Mammary epithelial cell (primary cell): ENCODE results near the gene NIPA2.

ENCODE experiments used
- CTCF ChIP-seq, 2 donors: IDR thresholded peaks in 1 of 2; conservative IDR thresholded peaks in 1 of 2; 2 replicates each; pipeline ENCODE4 v1.5.1; 2011 to 2012; ENCODE audit warnings: inconsistent platforms in 2 of 2, low read length in 2 of 2, mild to moderate bottlenecking in 2 of 2, control low read depth in 1 of 2, low read depth in 1 of 2; ENCODE audit not compliant: insufficient read depth in 1 of 2; ENCODE audit errors: extremely low read depth in 1 of 2
- EZH2 ChIP-seq: IDR thresholded peaks from 2 replicates; pipeline ENCODE4 v1.6.1; 2012; ENCODE audit warnings: low read length, inconsistent platforms, borderline replicate concordance

DNA sequence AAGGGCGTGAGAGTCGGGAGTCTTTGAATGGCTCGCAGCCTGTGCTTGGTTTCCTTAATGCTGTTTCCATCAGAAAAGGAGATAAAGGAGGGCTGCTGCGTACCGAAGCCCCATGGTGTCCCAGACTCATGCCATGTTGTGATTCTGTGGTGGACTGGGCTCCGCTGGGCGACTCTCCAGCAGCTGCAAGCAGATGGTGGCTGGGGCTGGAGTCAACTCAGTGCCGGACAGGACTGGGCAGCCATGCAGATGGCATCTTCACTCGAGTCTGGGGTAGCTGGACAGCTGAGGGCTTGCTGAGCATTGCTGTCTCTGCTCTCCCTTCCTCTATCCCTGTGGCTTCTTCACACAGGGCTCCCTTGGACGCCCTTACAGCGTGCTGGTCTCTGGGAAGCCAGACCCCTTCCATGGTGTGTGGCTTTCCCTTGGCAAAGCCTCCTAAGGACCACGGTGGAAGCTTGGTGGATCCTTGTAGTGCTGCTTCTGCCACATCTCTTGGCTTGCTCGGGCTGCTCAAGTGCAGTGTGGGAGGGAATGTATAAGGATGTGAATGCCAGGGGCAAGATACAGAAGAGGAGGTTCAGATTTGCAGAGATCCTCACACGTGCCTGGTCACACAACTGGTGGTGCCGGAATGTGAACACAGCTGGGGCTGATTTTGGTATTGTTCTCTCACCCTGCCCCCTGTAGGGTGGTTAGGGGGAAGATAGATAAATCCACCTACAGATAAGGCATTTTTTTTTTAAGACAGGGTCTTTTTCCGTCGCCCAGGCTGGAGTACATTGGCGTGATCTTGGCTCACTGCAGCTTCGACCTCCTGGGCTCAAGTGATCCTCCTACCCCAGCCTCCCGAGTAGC, 43.0 kb upstream of the NIPA2 start:
- no peak for TF ChIP-seq CTCF (conservative IDR thresholded peaks at IDR 0.05 in 1 of 2, IDR thresholded peaks at IDR 0.05 in 1 of 2; ENCODE audit: extremely low read depth in 1 of 2, insufficient read depth in 1 of 2, low read depth in 1 of 2, low read length in 2 of 2)
- TF ChIP-seq EZH2, result no peak
